GM20000 (cell line): ENCODE measurements around the gene AASDH.

Experiments
- DNase-seq: peaks from one replicate; pipeline ENCODE4 v3.0.0; 2012; ENCODE audit warnings: low spot score
- TF ChIP-seq, protein P1 (sequence below): IDR thresholded peaks from 2 replicates; pipeline ENCODE4 v1.5.1; 2012; ENCODE audit warnings: mild to moderate bottlenecking, control low read depth; ENCODE audit errors: extremely low read depth, missing control alignments

AASDH gene

DNA sequence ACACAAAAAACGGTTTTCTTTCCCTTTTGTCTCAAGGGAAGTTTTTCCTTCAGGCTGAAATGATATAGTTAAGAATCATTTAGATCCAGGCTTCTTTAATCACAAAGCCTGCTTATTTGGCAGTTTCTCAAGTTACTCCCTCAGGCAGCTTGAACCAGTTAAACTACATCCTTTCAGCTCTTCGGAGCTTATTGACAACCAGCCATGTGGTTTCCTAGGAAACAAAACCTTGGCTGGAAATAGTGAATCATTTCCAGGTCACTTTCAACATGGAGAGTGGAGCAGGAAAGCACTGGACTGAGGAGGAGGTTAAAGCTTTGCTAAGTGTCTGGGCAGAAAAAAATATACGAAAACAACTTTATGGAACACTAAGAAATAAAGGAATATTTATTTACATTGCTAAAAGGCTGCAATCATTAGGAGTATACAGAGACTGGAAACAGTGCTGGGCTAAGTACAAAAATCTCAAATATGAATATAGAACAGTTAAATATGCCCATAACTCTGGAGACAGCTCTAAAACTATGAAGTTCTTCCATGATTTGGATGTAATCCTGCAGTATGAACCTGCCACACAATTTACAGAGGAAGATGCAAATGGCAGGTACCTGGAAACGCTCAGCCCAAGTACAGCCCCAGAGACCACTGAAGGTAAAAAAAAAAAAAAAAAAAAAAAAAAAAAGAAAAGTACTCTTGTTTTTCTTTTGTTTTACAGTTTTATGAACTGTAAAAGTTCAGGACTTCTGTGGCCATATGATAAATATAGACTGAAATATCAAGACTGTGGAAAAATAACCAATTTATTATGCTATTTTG is 23.2 kb upstream of the AASDH start:
- TF ChIP-seq, protein P1, sequence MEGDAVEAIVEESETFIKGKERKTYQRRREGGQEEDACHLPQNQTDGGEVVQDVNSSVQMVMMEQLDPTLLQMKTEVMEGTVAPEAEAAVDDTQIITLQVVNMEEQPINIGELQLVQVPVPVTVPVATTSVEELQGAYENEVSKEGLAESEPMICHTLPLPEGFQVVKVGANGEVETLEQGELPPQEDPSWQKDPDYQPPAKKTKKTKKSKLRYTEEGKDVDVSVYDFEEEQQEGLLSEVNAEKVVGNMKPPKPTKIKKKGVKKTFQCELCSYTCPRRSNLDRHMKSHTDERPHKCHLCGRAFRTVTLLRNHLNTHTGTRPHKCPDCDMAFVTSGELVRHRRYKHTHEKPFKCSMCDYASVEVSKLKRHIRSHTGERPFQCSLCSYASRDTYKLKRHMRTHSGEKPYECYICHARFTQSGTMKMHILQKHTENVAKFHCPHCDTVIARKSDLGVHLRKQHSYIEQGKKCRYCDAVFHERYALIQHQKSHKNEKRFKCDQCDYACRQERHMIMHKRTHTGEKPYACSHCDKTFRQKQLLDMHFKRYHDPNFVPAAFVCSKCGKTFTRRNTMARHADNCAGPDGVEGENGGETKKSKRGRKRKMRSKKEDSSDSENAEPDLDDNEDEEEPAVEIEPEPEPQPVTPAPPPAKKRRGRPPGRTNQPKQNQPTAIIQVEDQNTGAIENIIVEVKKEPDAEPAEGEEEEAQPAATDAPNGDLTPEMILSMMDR: no peak
- no peak for DNase-seq

DNA sequence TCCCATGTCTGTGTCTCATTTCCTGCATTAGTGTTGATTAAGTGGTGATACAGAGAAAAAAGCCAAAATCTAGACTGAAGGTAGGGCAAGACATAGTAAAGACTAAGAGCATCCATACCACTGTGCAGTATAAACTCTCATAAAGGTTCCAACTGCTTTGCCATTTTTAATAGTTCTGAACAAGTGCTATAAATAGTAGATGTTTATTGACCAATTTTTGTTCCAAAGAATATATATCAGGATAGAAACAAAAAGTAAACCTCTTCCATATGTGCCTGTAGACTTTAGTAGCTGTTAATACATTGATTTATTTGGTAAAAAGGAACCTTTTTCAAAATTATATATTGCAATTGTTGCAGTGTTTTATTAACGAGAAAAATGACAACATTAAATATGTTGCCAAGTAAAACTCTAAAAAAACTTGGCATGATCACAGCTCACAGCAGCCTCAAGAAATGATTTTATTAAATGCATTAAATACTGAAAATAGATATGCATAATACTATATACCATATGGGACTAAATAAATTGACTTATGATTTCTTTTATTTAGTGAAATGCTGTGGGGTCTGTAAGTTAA is 22.3 kb upstream of the AASDH start:
- TF ChIP-seq, protein P1: no peak
- no peak for DNase-seq

DNA sequence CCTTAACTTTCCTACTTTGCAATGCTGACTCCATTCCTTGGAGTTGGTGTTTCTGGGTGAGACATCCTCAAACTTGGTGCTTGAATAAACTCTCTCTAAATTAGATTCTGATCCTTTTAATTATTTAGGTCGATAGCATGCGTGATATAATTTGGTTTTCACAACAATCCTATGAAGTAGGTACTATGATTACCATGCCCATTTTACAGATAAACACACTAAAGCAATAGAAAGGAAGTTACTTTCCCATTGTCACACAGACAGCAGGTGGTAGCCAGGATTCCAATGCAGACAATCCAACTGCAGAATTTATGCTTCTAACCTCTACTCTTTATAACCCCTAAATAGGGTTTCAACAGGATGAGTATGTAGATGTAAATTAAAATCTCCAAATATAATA is 21.7 kb upstream of the AASDH start:
- no peak for DNase-seq
- TF ChIP-seq, protein P1: no peak

DNA sequence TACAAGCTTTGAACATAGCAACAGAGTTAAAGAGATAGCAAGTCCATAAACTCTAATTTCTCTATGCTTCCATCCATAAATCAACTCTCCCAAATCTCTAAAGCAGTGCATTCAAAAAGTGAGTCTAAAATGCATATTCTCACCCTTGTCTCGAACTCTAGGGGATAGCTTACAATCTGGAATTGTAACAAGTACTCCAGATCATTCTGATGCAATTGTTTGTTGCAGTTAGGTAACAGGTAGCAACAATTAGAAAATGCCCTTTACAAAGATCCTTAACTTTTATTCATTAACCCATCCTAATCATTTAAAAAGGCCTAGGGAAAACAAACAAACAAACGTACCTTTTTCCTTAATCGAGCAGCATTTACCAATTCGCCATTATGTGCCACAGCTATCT is 18.9 kb upstream of the AASDH start:
- TF ChIP-seq, protein P1: no peak
- no peak for DNase-seq

DNA sequence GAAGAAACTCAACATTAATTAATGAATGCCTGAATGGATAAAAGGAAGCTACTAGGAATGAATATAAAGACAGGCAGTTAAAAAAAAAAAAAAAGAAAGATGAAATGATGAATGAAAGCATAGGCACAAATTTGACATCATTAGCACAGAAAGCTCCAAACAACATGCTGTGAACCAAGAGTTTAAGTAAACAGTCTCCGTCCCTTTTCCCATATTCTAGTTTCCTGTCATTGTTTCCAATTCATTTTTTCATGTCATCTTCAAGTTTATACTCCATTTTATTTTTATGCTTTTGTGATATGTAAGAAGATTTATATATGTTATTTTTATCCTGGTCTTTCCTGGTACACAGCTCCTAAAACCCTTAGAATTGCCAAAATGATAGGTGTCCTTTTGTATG is 17.7 kb upstream of the AASDH start:
- TF ChIP-seq, protein P1: no peak
- DNase-seq: no peak

DNA sequence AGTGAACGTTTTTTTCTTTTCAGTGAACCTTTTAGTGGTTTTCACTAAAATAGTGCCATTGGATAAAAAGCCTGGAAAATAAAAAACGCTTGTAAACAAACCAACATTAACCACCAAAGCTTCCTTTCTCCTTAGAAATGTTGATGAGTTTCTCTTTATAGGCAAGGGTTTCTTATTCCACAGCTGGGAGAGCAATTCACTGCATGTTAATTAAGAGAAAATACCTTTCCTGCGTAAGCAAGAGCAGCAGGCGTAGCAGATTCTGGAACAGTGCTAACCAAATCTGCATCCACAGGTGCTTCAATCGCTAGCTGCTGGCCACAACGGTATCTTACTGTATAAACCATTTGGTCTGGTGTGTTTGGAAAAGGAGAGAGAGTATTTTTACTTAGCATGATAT is 13.3 kb upstream of the AASDH start:
- TF ChIP-seq, protein P1: no peak
- no peak for DNase-seq

DNA sequence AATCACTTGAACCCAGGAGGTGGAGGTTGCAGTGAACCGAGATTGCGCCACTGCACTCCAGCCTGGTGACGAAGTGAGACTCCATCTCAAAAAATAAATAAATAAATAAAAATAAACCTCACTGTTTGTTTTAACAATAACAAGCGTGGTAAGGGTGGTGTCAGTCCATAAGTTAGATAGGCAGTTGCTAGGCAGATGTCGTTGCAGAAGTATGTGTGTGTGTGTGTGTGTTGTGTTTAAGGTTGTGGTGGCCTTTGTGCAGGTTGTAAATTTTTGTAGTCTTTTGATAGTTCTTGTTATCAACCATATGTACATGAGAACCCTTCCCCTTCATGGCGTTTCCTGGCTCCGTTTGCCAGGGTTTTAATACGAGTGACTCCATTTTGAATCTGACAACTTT is 4.0 kb upstream of the AASDH start:
- TF ChIP-seq, protein P1: no peak
- no peak for DNase-seq
